GM12872 (cell line): Measurements from ENCODE around the gene CAPS.

Experiments used
- TF ChIP-seq, protein P1 (sequence below): IDR thresholded peaks from 3 replicates; pipeline ENCODE4 v1.5.1; 2011; ENCODE audit warnings: low read depth, mild to moderate bottlenecking, low read length, moderate library complexity; ENCODE audit not compliant: insufficient read depth

CAPS gene

DNA sequence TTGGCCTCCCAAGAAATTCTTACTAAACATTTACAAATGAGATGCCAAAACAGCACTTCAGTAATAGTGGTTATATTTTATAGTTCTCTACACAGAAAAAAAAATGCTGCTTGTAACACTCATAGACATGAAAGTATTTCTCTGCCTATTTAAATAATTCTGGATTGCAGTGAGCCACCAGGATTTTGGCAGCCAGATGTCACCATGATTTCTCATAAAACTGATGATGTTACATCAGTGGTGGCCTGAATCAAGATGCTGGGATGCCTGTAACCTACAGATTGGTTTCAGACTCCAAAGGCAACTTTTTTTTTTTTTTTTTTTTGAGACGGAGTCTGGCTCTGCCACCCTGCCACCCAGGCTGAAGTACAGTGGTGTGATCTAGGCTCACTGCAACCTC lies 2.7 kb upstream of the CAPS start:
- TF ChIP-seq, protein P1, sequence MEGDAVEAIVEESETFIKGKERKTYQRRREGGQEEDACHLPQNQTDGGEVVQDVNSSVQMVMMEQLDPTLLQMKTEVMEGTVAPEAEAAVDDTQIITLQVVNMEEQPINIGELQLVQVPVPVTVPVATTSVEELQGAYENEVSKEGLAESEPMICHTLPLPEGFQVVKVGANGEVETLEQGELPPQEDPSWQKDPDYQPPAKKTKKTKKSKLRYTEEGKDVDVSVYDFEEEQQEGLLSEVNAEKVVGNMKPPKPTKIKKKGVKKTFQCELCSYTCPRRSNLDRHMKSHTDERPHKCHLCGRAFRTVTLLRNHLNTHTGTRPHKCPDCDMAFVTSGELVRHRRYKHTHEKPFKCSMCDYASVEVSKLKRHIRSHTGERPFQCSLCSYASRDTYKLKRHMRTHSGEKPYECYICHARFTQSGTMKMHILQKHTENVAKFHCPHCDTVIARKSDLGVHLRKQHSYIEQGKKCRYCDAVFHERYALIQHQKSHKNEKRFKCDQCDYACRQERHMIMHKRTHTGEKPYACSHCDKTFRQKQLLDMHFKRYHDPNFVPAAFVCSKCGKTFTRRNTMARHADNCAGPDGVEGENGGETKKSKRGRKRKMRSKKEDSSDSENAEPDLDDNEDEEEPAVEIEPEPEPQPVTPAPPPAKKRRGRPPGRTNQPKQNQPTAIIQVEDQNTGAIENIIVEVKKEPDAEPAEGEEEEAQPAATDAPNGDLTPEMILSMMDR, result no peak

DNA sequence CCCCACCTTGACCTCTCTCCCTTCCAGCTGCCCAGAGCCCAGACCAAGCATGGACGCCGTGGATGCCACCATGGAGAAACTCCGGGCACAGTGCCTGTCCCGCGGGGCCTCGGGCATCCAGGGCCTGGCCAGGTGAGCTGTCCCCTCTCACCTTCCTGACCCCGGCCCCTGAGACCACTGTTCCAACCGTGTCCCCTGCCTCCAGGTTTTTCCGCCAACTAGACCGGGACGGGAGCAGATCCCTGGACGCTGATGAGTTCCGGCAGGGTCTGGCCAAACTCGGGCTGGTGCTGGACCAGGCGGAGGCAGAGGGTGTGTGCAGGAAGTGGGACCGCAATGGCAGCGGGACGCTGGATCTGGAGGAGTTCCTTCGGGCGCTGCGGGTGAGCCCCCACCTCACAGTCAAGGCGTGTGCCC lies 312 bp downstream of the CAPS start:
- TF ChIP-seq, protein P1, result no peak

GRCh38 chr19:5914946-5915781 lies 1.1 kb downstream of the CAPS start:
- TF ChIP-seq, protein P1, result no peak

- TF ChIP-seq, protein P1, result no peak
Observed at GRCh38 chr19:5915782-5916165, 1.7 kb downstream of the CAPS start.

DNA sequence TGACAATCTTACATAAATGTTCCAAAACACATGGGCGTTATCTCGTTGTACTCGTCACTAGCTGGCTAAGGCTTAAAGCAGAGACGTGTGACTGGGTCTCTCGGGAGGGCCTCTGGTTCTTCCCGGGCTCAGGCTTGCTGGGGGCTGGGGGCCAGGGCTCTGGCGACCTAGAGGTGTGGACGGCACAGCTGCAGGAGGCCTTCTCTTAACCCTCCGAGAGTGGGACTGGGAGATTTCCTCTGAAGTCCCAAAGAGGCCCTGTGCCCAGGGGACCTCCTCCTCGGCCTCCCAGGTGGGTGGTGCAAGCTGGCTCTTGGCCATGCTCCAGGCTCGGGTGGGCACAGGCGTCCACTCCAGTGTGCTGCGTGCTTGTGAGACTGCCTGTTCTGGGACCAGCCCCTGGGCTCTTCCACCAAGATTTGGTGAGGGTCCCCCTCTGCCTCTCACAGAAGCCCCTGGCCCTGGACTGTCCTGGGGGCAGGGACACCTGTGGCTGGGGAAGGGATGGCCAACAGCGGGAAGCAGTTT lies 2.2 kb downstream of the CAPS start:
- TF ChIP-seq, protein P1, result no peak

DNA sequence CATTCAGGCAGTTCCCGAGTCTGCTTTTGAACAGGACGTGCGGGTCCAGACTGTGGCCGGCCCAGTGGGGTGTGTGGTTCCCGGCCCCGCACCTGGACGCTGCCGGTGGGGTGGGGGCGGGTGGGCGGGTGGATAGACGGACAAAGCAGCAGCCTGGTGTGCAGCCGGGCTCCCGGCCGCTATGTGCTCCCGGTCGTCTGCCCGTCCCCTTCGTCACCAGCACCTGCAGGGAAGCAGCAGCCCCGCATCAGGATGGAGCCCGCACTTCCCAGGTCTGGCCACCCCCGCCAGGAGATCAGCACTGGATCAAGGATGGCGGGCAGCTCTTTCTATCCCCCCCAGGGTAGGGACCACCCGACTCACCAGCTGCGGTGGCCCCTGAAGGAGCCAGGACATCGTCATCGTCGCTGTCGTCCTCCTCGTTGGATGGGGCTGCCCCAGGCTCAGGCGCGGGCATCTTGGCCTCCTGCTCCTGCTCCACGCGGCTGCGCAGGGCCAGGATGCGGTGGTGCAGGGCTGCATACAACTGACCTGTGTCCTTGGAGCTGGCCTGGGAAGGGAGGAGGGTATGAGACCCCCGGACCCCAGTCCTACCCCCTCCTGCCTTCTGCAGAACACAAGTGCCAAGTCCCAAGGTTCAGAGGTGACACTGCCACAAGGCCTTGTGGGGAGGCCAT lies 3.5 kb downstream of the CAPS start:
- TF ChIP-seq, protein P1, result no peak

DNA sequence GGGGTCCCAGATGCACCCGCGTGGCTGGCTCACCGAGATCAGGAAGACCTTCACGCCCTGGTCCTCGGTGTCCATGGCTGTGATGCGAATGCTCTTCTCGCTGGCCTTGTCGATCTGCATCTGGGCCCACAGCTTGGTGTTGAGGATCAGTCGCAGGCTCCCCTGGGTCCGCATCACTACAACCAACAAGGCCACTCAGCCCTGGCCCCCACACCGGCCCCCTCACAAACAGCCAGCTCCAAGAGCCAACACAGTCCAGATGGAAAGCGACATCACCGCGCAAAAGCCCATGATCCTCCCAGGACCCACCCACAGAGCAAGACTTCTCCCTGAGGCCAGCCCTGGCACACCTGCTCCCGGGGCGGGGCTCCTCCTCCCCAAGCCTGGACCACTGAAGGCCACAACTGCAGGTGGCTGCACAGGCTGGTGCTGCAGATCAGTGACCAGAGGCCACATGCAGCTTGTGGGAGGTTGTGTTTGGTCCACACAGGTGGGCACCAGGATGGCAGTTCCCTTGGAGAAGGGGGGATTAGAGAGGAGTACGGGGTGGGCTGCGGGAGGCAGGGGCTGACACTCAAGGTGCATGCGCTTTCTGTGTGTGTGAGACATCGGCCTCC lies 4.5 kb downstream of the CAPS start:
- TF ChIP-seq, protein P1, result no peak
